HL-60 (cell line): Measurements from ENCODE around the gene LAX1.
"Not testable (repeated sequence)": the region's sequence is repeated elsewhere in the genome, so short reads cannot be mapped to it uniquely, and the experiment has no call there.

ENCODE experiments used
- POLR2AphosphoS5 ChIP-seq: IDR thresholded peaks from 2 replicates; pipeline ENCODE4 v1.6.1; 2012; ENCODE audit warnings: low read depth
- TF ChIP-seq, protein P1 (sequence below): IDR thresholded peaks from one replicate; pipeline ENCODE4 v1.5.1; 2011; ENCODE audit warnings: low read length, control low read depth, inconsistent platforms; ENCODE audit not compliant: insufficient read depth

DNA sequence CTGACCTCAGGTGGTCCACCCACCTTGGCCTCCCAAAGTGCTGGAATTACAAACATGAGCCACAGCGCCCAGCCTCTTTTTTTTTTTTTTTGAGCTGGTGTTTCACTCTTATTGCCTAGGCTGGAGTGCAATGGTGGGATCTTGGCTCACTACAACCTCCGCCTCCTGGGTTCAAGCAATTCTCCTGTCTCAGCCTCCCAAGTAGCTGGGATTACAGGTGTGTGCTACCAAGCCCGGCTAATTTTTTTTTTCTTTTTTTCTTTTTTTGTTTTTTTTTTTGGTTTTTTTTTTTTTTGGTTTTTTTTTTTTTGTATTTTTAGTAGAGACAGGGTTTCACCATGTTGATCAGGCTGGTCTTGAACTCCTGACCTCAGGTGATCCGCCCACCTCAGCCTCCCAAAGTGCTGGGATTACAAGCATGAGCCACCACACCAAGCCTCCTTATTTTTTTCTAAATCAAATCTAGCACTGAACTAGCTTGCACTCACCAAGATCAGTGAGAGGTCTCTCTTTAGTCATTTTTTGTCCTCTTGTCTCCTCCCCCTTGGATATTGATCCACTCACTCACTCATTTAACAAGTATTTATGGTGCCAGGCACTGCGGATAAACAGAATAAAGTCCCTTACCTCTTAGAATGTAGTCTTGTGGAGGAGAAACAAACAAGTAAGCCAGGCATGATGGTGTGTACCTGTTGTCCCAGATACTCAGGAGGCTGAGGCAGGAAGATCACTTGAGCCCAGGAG lies 13.2 kb upstream of the LAX1 start:
- TF ChIP-seq, protein P1, sequence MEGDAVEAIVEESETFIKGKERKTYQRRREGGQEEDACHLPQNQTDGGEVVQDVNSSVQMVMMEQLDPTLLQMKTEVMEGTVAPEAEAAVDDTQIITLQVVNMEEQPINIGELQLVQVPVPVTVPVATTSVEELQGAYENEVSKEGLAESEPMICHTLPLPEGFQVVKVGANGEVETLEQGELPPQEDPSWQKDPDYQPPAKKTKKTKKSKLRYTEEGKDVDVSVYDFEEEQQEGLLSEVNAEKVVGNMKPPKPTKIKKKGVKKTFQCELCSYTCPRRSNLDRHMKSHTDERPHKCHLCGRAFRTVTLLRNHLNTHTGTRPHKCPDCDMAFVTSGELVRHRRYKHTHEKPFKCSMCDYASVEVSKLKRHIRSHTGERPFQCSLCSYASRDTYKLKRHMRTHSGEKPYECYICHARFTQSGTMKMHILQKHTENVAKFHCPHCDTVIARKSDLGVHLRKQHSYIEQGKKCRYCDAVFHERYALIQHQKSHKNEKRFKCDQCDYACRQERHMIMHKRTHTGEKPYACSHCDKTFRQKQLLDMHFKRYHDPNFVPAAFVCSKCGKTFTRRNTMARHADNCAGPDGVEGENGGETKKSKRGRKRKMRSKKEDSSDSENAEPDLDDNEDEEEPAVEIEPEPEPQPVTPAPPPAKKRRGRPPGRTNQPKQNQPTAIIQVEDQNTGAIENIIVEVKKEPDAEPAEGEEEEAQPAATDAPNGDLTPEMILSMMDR = not testable (repeated sequence)
- not testable (repeated sequence) for TF ChIP-seq POLR2AphosphoS5
